ENCODE measurements around the gene GPC3.
"Not testable (repeated sequence)": the region's sequence is repeated elsewhere in the genome, so short reads cannot be mapped to it uniquely, and the experiment has no call there.

Gene GPC3

GRCh38 chrX:133985164-133985966 lies at the start of gene GPC3:
TSS of gene GPC3 (minus strand) at chrX:133985594.
- peak; percentile 17 for DNase-seq
- in situ Hi-C loops (cut with MboI; ENCODE audit: low pct_unique_long_range_greater_than_20kb, low sequenced_read_pairs) = no loop called here

- no peak for DNase-seq
- in situ Hi-C loops (cut with MboI; ENCODE audit: low pct_unique_long_range_greater_than_20kb, low sequenced_read_pairs) = no loop called here
Observed at GRCh38 chrX:134032441-134032840, 47.0 kb upstream of the GPC3 start.

GRCh38 chrX:134026565-134027311 lies 41.3 kb upstream of the GPC3 start:
- in situ Hi-C loops (cut with MboI; ENCODE audit: low pct_unique_long_range_greater_than_20kb, low sequenced_read_pairs) = no loop called here
- DNase-seq = peak; percentile 24

- no peak for DNase-seq
- in situ Hi-C loops (cut with MboI; ENCODE audit: low pct_unique_long_range_greater_than_20kb, low sequenced_read_pairs) = no loop called here
Observed at GRCh38 chrX:134025986-134026545, 40.7 kb upstream of the GPC3 start.

- in situ Hi-C loops (cut with MboI; ENCODE audit: low pct_unique_long_range_greater_than_20kb, low sequenced_read_pairs) = no loop called here
- no peak for DNase-seq
Observed at GRCh38 chrX:134024686-134025377, 39.4 kb upstream of the GPC3 start.

- in situ Hi-C loops (cut with MboI; ENCODE audit: low pct_unique_long_range_greater_than_20kb, low sequenced_read_pairs) = no loop called here
- no peak for DNase-seq
Observed at GRCh38 chrX:134023851-134024281, 38.5 kb upstream of the GPC3 start.

DNA sequence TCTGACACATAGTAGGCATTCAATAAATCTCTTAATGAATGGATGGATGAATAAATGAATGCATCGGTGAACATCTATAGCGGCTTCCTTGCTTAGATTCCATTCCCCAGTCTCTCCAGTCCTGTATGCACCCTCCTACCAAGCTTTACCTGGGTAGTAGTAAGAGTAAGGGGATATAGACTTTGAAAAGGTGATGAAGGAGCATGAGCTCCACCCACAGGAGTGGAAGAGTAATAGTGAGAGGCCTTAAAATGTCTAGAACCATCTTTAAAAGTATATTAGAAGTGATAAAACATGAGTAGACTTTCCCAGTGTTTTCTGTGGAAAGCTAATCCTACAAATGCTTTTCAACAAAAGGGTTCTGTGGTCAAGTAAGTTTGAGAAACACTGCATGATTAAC lies 35.5 kb upstream of the GPC3 start:
- no peak for DNase-seq
- in situ Hi-C loops (cut with MboI; ENCODE audit: low pct_unique_long_range_greater_than_20kb, low sequenced_read_pairs) = no loop called here

- DNase-seq = no peak
- in situ Hi-C loops (cut with MboI; ENCODE audit: low pct_unique_long_range_greater_than_20kb, low sequenced_read_pairs) = no loop called here
Observed at GRCh38 chrX:134019567-134020206, 34.3 kb upstream of the GPC3 start.

DNA sequence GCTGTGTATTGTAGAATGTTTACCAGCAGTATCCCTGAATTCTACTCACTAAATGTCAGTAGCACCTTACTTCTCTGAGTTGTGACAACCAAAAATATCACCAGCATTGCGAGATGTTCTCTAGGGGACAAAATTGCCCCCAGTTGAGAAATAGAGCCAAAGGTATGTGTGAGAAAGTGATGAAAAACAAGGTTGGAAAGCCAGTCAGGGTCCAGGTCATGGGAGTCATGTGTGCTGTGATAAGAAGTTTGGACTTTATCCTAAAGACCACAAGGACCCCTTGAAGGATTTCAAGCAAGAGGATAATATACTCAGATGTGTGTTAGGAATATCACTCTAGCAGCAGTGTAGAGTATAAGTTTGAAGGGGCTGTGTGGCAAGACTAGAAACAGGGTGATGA lies 30.9 kb upstream of the GPC3 start:
- DNase-seq; in situ Hi-C loops (cut with MboI; ENCODE audit: low pct_unique_long_range_greater_than_20kb, low sequenced_read_pairs): not testable (repeated sequence)

DNA sequence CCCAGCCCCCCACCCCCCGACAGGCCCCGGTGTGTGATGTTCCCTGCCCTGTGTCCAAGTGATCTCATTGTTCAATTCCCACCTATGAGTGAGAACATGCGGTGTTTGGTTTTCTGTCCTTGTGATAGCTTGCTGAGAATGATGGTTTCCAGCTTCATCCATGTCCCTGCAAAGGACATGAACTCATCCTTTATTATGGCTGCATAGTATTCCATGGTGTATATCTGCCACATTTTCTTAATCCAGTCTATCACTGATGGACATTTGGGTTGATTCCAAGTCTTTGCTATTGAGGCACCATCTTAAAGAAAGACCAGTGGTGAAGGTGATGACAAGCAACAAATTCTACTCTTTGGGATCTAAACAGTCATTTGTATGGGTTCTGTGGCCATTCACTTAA lies 30.1 kb upstream of the GPC3 start:
- in situ Hi-C loops (cut with MboI; ENCODE audit: low pct_unique_long_range_greater_than_20kb, low sequenced_read_pairs) = not testable (repeated sequence)

DNA sequence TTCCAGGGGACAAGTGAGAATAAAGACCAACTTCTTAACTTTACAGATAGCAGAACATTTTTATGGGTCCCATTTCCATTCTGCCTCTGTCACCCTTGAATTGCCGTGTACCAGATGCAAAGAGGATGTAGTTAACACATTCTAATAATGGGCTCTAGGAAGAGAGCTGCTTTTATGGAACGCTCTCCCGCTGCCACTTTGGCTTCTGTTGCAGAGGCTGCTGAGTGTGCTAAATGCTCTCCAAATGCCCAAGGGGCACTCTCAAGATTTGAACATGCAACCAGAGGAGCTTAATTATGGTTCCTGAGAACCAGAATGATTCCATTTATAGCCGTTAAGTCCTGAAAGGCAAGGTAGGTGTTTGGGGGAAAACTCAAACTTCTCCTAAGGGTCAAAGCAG lies 28.1 kb upstream of the GPC3 start:
- no peak for DNase-seq
- in situ Hi-C loops (cut with MboI; ENCODE audit: low pct_unique_long_range_greater_than_20kb, low sequenced_read_pairs) = no loop called here

More for the DNA sequence above, 30.1 kb upstream of the GPC3 start:
- DNase-seq = not testable (repeated sequence)

DNA sequence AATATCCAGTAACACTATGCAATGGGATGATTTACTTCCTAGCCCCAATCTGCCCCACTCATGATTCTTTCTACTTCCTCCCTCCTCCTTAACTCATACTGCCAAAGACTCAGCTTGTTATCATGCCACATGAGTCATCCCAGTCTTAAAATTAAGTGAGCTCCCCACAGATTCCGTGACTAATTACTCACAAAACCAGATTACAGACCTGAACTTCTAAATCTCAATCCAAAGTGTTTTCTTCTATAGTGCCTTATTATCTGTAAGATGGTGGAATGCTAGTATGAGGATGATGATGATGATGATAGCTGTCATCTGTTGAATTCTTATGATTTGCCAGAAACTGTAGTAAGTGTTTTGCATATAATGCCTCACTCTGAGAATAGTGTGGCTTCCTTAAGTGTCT lies 27.7 kb upstream of the GPC3 start:
- DNase-seq = no peak
- in situ Hi-C loops (cut with MboI; ENCODE audit: low pct_unique_long_range_greater_than_20kb, low sequenced_read_pairs) = no loop called here

DNA sequence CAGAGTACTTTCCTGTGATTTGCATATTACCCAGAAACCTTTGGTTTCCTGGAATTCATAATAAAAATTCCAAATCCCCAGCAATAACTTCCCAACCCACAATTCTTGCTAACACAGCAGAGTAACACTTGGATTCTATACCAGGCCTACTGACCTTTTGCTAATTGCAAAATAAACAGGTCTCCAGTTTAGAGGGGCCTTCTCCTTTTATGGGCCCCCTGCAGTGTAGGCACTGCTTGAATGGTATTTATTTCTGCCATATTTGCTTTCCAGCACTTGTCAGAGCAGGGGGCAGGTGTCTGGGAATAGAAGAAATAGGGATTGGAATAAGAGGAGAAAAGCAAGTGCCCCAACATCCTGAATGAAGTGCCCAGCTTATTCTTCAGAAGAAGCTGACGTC lies 25.3 kb upstream of the GPC3 start:
- DNase-seq = no peak
- in situ Hi-C loops (cut with MboI; ENCODE audit: low pct_unique_long_range_greater_than_20kb, low sequenced_read_pairs) = no loop called here

- in situ Hi-C loops (cut with MboI; ENCODE audit: low pct_unique_long_range_greater_than_20kb, low sequenced_read_pairs) = no loop called here
- no peak for DNase-seq
Observed at GRCh38 chrX:134007716-134008115, 22.3 kb upstream of the GPC3 start.

DNA sequence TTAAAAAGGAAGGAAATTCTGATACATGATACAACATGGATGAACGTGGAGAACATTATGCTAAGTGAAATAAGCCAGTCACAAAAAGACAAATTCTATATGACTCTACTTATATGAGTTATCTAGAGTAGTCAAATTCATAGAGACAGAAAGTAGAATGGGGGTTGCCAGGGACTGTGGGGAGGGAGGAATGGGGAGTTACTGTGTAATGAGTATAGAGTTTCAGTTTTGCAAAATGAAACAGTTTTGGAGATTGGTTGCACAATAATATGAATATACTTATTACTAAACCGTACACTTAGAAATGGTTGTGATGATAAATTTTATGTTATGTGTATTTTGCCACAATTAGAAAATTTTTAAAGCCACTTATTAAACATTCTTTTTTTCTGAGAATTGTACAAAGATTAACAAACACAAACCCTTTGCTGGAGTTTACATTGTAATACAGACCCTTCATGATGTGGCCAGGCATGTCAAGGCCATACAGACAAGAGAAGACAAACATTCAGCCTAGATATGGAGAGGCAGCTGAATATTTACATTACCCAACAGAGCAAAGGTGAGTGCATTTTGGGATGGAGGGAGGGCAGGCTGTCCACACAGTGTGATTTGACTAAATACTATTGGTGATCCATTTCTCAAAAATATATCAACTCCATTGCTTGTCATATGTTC lies 21.2 kb upstream of the GPC3 start:
- no peak for DNase-seq
- in situ Hi-C loops (cut with MboI; ENCODE audit: low pct_unique_long_range_greater_than_20kb, low sequenced_read_pairs) = no loop called here

- in situ Hi-C loops (cut with MboI; ENCODE audit: low pct_unique_long_range_greater_than_20kb, low sequenced_read_pairs) = no loop called here
- DNase-seq = no peak
Observed at GRCh38 chrX:134004084-134004483, 18.7 kb upstream of the GPC3 start.

DNA sequence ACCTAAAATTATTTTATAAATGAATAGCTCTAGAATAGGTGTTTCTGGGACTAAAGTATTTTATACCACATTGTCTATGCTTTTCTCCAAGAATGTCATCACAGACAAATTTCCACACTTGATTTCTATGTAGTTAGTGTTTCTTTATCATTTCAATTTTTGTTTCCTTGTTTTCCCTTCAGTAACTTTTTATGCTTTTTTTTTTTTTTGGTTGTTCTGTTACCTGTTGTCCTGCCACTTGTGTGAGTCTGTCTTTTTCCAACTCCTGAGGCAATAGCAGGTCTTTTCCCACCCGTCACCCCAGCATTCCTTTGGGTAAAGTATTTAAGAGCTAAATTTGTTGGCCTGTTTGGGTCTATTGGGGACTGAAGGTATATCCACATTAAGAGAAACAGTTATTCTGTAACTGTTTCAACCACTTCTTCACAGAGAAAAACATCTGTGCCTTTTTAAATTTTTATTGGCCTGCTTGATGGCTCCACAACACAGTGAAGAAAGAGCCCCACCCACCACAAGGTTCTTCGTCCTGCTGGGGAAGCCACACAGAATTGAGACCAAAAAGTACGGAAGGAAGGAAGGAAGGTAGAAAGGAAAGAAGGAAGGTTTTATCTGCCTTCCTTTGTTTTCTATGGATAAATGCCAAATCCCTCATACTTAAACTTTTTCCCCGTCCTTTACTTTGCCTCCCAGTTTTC lies 17.7 kb upstream of the GPC3 start:
- in situ Hi-C loops (cut with MboI; ENCODE audit: low pct_unique_long_range_greater_than_20kb, low sequenced_read_pairs) = no loop called here

More for the DNA sequence above, 17.7 kb upstream of the GPC3 start:
- DNase-seq = no peak

Data from KBM-7 (cell line).